ENCODE data around the gene TFEB.
A peak's percentile ranks its signal among the peaks of the same experiment; 100 is the strongest.

DNA sequence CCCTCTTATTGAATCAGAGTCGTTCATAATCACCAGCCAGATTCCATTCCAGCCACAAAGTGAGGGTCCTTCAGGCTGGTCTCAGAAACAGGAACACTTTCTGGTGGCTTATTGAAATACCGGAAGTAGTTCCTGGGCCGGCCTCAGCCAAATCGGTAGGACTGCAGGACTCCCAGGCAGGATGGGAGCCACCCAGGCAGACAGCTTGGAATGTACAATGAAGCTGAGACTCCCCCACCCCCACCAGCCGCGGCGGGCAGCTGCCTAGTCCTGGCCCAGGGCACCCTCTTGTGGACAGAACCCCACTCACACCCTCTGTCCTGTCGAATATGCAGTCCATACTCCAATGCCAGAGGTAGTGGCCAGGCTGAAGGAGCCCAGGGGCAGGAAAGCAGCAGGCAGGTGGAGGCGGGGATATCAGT, 53.3 kb downstream of the TFEB start:
- TF ChIP-seq, protein P1, sequence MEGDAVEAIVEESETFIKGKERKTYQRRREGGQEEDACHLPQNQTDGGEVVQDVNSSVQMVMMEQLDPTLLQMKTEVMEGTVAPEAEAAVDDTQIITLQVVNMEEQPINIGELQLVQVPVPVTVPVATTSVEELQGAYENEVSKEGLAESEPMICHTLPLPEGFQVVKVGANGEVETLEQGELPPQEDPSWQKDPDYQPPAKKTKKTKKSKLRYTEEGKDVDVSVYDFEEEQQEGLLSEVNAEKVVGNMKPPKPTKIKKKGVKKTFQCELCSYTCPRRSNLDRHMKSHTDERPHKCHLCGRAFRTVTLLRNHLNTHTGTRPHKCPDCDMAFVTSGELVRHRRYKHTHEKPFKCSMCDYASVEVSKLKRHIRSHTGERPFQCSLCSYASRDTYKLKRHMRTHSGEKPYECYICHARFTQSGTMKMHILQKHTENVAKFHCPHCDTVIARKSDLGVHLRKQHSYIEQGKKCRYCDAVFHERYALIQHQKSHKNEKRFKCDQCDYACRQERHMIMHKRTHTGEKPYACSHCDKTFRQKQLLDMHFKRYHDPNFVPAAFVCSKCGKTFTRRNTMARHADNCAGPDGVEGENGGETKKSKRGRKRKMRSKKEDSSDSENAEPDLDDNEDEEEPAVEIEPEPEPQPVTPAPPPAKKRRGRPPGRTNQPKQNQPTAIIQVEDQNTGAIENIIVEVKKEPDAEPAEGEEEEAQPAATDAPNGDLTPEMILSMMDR (IDR thresholded peaks at IDR 0.05), result peak; percentile 68 to 79 (median 75)
- TF ChIP-seq POLR2A (IDR thresholded peaks at IDR 0.05) (no peak), POLR2AphosphoS5 (IDR thresholded peaks at IDR 0.05; ENCODE audit: insufficient read depth in 1 of 2, low read depth in 1 of 2) (peak in 1 of 2 donors; percentile 26)
